WTC11 (cell line): ENCODE measurements around the gene ETS2. TPM values are rescaled to one million over a fixed set of nuclear protein-coding genes. Genes with fewer than 3 reads are reported as not detected.

ENCODE experiments used
- ATAC-seq: fragments of 200-7000 bp; cut with Tn5 transposase; 2 replicates; pipeline ENCODE4 v1.10.0; 2021; ENCODE audit warnings: mild to moderate bottlenecking, moderate library complexity
- CTCF ChIA-PET: fragments of 300-600 bp; sonication (Branson Sonifier 250); formaldehyde crosslinking; loops from one replicate; lab custom pipeline; 2021; ENCODE audit warnings: antibody characterized with exemption; lab: Charles Lee
- POLR2A ChIA-PET: fragments of 350-600 bp; sonication (Branson Sonifier 250); formaldehyde crosslinking; loops from one replicate; lab custom pipeline; 2021; ENCODE audit warnings: antibody characterized with exemption; lab: Charles Lee
- DNase-seq: peaks from one replicate; pipeline ENCODE4 v3.0.0; 2021; ENCODE audit warnings: low spot score
- H3K27ac Mint-ChIP-seq: 2 replicates; pipeline ENCODE4 v1.8.0; 2021; ENCODE audit warnings: mixed read lengths
- H3K27me3 Mint-ChIP-seq: 2 replicates; pipeline ENCODE4 v1.8.0; 2021; ENCODE audit warnings: low read depth, mild to moderate bottlenecking, moderate library complexity, mixed read lengths
- H3K36me3 Mint-ChIP-seq: 2 replicates; pipeline ENCODE4 v1.8.0; 2021; ENCODE audit warnings: mixed read lengths
- H3K4me1 Mint-ChIP-seq: 2 replicates; pipeline ENCODE4 v1.8.0; 2022; ENCODE audit warnings: mixed read lengths
- H3K4me3 Mint-ChIP-seq: 2 replicates; pipeline ENCODE4 v1.8.0; 2021; ENCODE audit warnings: mild to moderate bottlenecking, moderate library complexity, mixed read lengths
- H3K9me3 Mint-ChIP-seq: 2 replicates; pipeline ENCODE4 v1.8.0; 2021; ENCODE audit warnings: mixed read lengths
- ARID4B ChIP-seq: sonication (generic); formaldehyde crosslinking; IDR thresholded peaks from 2 replicates; pipeline ENCODE4 v1.8.0; 2023; ENCODE audit warnings: missing genetic modification reagents, mild to moderate bottlenecking, borderline replicate concordance
- E2F4 ChIP-seq: sonication (generic); formaldehyde crosslinking; IDR thresholded peaks from 2 replicates; pipeline ENCODE4 v1.8.1; 2022; ENCODE audit warnings: low read depth, mild to moderate bottlenecking, moderate library complexity, missing genetic modification reagents, borderline replicate concordance
- FOXJ3 ChIP-seq: sonication (generic); formaldehyde crosslinking; IDR thresholded peaks from 2 replicates; pipeline ENCODE4 v1.9.0; 2021; ENCODE audit warnings: missing genetic modification reagents, mild to moderate bottlenecking, borderline replicate concordance
- FOXP1 ChIP-seq: sonication (generic); formaldehyde crosslinking; IDR thresholded peaks from 2 replicates; pipeline ENCODE4 v1.8.0; 2022; ENCODE audit warnings: missing genetic modification reagents, mild to moderate bottlenecking, moderate library complexity, borderline replicate concordance
- KAT7 ChIP-seq: sonication (generic); formaldehyde crosslinking; IDR thresholded peaks from 2 replicates; pipeline ENCODE4 v1.8.1; 2023; ENCODE audit warnings: missing genetic modification reagents, mild to moderate bottlenecking, borderline replicate concordance
- MAX ChIP-seq: sonication (generic); formaldehyde crosslinking; IDR thresholded peaks from 2 replicates; pipeline ENCODE4 v1.8.0; 2022; ENCODE audit warnings: mild to moderate bottlenecking, missing genetic modification reagents
- RELA ChIP-seq: sonication (generic); formaldehyde crosslinking; IDR thresholded peaks from 2 replicates; pipeline ENCODE4 v1.8.1; 2022; ENCODE audit warnings: missing genetic modification reagents, mild to moderate bottlenecking, borderline replicate concordance
- RORB ChIP-seq: fragments of 250-450 bp; sonication (Bioruptor Pico); IDR thresholded peaks from 2 replicates; pipeline ENCODE4 v1.9.0; 2021; ENCODE audit warnings: mild to moderate bottlenecking
- TEAD1 ChIP-seq: sonication (generic); formaldehyde crosslinking; IDR thresholded peaks from 2 replicates; pipeline ENCODE4 v1.8.0; 2022; ENCODE audit warnings: mild to moderate bottlenecking, missing genetic modification reagents
- ZNF425 ChIP-seq: fragments of 250-450 bp; sonication (Bioruptor Pico); conservative IDR thresholded peaks from 2 replicates; pipeline ENCODE4 v1.9.0; 2021; ENCODE audit warnings: mild to moderate bottlenecking
- ZSCAN18 ChIP-seq: fragments of 250-450 bp; sonication (Bioruptor Pico); IDR thresholded peaks from 2 replicates; pipeline ENCODE4 v2.1.2; 2022; ENCODE audit warnings: mild to moderate bottlenecking, moderate library complexity
- total RNA-seq: library from RNA; stranded (reverse); gene quantifications from 3 replicates; pipeline ENCODE4 v1.2.3, GENCODE V29; 2021
- TF ChIP-seq, protein P1 (sequence below): fragments of 250-450 bp; sonication (Bioruptor Pico); IDR thresholded peaks from 2 replicates; pipeline ENCODE4 v1.9.0; 2021; ENCODE audit warnings: mild to moderate bottlenecking
- TF ChIP-seq, protein P2 (sequence below): sonication (generic); formaldehyde crosslinking; IDR thresholded peaks from 2 replicates; pipeline ENCODE4 v1.8.1; 2023; ENCODE audit warnings: mild to moderate bottlenecking, missing genetic modification reagents, borderline replicate concordance
- TF ChIP-seq, protein P3 (sequence below): fragments of 250-450 bp; sonication (Bioruptor Pico); IDR thresholded peaks from 2 replicates; pipeline ENCODE4 v1.9.0; 2021; ENCODE audit warnings: moderate library complexity, mild to moderate bottlenecking, inconsistent platforms, borderline replicate concordance
- TF ChIP-seq, protein P4 (sequence below): sonication (generic); formaldehyde crosslinking; IDR thresholded peaks from 2 replicates; pipeline ENCODE4 v1.8.1; 2023; ENCODE audit warnings: mild to moderate bottlenecking, moderate library complexity, missing genetic modification reagents

The ETS2 gene
- total RNA-seq, 1 experiment from 2014 or later: 56.4 TPM

DNA sequence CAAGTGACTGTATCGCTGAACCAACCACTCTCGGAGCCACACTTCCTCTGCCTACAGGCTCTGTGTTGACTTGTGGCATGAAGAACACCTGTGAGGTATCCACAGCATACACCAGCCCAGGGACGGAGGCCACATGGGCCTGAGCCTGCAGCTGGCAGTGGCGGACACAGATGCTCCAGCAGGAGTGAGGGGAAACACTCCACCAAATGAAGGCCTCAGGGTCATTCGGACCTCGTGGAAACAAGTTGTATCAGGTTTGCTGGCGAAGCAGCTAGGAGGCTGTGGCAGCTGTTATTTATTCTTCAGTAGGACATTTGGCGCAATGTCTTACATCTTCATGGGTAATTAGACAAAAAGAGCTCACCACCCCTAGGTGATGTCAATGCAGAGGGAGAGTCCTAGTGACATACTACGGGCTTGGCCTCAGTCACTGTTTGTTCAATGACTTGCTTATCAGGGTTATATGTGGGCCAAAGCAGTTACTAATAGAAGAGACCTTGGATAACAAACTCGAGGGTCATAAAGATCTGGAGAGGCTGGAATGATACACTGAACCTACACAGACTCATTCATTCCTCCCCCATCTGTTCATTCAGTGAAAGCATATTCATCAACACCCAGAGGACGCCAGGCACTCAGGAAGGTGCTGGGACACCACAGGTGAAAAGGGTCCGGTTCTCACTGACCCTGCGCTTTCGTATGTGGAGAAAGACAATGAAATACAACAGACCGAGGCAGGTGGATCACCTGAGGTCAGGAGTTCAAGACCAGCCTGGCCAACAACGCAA lies 11.6 kb upstream of the ETS2 start:
- no peak overlapping the region for H3K27ac Mint-ChIP-seq
- ChIA-PET CTCF (no interaction called here), POLR2A (no interaction called here)
- no peaks in the 10 kb centered on the region for H3K36me3 Mint-ChIP-seq
- H3K4me1 Mint-ChIP-seq: peaks cover 9% of the 10 kb centered on the region
- H3K9me3 Mint-ChIP-seq: no peaks in the 10 kb centered on the region
- no peak overlapping the region for H3K4me3 Mint-ChIP-seq
- no peak for ATAC-seq
- no peaks in the 10 kb centered on the region; the same call in 1 of the 2 replicates for H3K27me3 Mint-ChIP-seq
- no peak for TF ChIP-seq ARID4B
- no peak for TF ChIP-seq MAX
- no peak for TF ChIP-seq FOXJ3 (CRISPR knock-in tag)
- TF ChIP-seq, protein P1, sequence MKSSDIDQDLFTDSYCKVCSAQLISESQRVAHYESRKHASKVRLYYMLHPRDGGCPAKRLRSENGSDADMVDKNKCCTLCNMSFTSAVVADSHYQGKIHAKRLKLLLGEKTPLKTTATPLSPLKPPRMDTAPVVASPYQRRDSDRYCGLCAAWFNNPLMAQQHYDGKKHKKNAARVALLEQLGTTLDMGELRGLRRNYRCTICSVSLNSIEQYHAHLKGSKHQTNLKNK: no peak
- no peak for TF ChIP-seq RORB (CRISPR knock-in tag)
- no peak for TF ChIP-seq ZNF425 (CRISPR knock-in tag)
- no peak for TF ChIP-seq TEAD1 (CRISPR knock-in tag)
- TF ChIP-seq, protein P2, sequence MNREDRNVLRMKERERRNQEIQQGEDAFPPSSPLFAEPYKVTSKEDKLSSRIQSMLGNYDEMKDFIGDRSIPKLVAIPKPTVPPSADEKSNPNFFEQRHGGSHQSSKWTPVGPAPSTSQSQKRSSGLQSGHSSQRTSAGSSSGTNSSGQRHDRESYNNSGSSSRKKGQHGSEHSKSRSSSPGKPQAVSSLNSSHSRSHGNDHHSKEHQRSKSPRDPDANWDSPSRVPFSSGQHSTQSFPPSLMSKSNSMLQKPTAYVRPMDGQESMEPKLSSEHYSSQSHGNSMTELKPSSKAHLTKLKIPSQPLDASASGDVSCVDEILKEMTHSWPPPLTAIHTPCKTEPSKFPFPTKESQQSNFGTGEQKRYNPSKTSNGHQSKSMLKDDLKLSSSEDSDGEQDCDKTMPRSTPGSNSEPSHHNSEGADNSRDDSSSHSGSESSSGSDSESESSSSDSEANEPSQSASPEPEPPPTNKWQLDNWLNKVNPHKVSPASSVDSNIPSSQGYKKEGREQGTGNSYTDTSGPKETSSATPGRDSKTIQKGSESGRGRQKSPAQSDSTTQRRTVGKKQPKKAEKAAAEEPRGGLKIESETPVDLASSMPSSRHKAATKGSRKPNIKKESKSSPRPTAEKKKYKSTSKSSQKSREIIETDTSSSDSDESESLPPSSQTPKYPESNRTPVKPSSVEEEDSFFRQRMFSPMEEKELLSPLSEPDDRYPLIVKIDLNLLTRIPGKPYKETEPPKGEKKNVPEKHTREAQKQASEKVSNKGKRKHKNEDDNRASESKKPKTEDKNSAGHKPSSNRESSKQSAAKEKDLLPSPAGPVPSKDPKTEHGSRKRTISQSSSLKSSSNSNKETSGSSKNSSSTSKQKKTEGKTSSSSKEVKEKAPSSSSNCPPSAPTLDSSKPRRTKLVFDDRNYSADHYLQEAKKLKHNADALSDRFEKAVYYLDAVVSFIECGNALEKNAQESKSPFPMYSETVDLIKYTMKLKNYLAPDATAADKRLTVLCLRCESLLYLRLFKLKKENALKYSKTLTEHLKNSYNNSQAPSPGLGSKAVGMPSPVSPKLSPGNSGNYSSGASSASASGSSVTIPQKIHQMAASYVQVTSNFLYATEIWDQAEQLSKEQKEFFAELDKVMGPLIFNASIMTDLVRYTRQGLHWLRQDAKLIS (CRISPR knock-in tag): no peak
- no peak for TF ChIP-seq E2F4 (CRISPR knock-in tag)
- TF ChIP-seq, protein P3, sequence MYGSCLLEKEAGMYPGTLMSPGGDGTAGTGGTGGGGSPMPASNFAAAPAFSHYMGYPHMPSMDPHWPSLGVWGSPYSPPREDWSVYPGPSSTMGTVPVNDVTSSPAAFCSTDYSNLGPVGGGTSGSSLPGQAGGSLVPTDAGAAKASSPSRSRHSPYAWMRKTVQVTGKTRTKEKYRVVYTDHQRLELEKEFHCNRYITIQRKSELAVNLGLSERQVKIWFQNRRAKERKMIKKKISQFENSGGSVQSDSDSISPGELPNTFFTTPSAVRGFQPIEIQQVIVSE (CRISPR knock-in tag): no peak
- TF ChIP-seq, protein P4, sequence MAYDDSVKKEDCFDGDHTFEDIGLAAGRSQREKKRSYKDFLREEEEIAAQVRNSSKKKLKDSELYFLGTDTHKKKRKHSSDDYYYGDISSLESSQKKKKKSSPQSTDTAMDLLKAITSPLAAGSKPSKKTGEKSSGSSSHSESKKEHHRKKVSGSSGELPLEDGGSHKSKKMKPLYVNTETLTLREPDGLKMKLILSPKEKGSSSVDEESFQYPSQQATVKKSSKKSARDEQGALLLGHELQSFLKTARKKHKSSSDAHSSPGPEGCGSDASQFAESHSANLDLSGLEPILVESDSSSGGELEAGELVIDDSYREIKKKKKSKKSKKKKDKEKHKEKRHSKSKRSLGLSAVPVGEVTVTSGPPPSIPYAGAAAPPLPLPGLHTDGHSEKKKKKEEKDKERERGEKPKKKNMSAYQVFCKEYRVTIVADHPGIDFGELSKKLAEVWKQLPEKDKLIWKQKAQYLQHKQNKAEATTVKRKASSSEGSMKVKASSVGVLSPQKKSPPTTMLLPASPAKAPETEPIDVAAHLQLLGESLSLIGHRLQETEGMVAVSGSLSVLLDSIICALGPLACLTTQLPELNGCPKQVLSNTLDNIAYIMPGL: no peak
- TF ChIP-seq RELA (CRISPR knock-in tag): no peak
- TF ChIP-seq FOXP1 (CRISPR knock-in tag): no peak
- no peak for TF ChIP-seq ZSCAN18
- no peak for TF ChIP-seq KAT7 (CRISPR knock-in tag)
- DNase-seq: no peak
